Ovary (tissue), 9 donors: ENCODE results near the gene CDH18. TPM values are rescaled to one million over a fixed set of nuclear protein-coding genes. Genes with fewer than 3 reads are reported as not detected.

ENCODE experiments used
- DNase-seq, 5 donors: peaks; one replicate each; pipeline ENCODE4 v3.0.0-alpha.2; 2019 to 2020
- H3K27ac ChIP-seq, 2 donors: fragments of 200-600 bp; one replicate each; pipeline versions ENCODE4 v1.5.1 to v1.8.0; 2019 to 2022
- H3K27me3 ChIP-seq: fragments of 200-600 bp; one replicate; pipeline ENCODE4 v1.8.0; 2022
- H3K36me3 ChIP-seq: fragments of 200-600 bp; sonication (generic); one replicate; pipeline ENCODE4 v1.5.1; 2019
- H3K4me1 ChIP-seq: one replicate; pipeline ENCODE4 v1.8.1; 2013; ENCODE audit warnings: mild to moderate bottlenecking, moderate library complexity; ENCODE audit not compliant: insufficient read depth
- H3K4me3 ChIP-seq: fragments of 200-600 bp; sonication (generic); one replicate; pipeline ENCODE4 v1.5.1; 2017
- H3K9me3 ChIP-seq, 2 donors: fragments of 200-600 bp in 1 of 2; sonication (generic) in 1 of 2; one replicate each; pipeline versions ENCODE4 v1.5.1 to v1.8.1; 2013 to 2019; ENCODE audit warnings: mild to moderate bottlenecking in 1 of 2, moderate library complexity in 1 of 2
- CTCF ChIP-seq, 3 donors: fragments of 450-650 bp in 2 of 3; fragments of 200-600 bp in 1 of 3; IDR thresholded peaks; one replicate each; pipeline versions ENCODE4 v1.5.1 to v1.8.0; 2016 to 2022; ENCODE audit warnings: antibody characterized with exemption in 3 of 3, mild to moderate bottlenecking in 1 of 3
- EP300 ChIP-seq: sonication (generic); formaldehyde crosslinking; IDR thresholded peaks from one replicate; pipeline ENCODE4 v1.6.1; 2017; ENCODE audit warnings: antibody characterized with exemption
- POLR2A ChIP-seq: fragments of 450-650 bp; IDR thresholded peaks from one replicate; pipeline ENCODE4 v1.6.1; 2017; ENCODE audit warnings: antibody characterized with exemption, mild to moderate bottlenecking, moderate library complexity
- WGBS, 3 donors: extraction: QIAGEN DNeasy Blood & Tissue Kit in 1 of 3; methylation state at CpG; one replicate each; pipeline versions ENCODE4 v1.1.5 to v1.1.7; 2013 to 2017; 5-methylcytosine and 5-hydroxymethylcytosine counted together
- intact Hi-C, 4 donors: fragments of 100-400 bp; cut with DNase I; formaldehyde crosslinking; loops; one replicate each; pipeline versions ENCODE4 v1.11.0 to v1.15.1; 2022 to 2023
- polyA plus RNA-seq, 2 donors: library from polyadenylated mRNA; stranded (reverse); fragments of 200-250 nt in 1 of 2; fragments of 350-450 nt in 1 of 2; fragmentation: Illumina TruSeq in 1 of 2; extraction: RNeasy Lipid Tissue Mini Kit (QIAGEN cat#74804) in 1 of 2; gene quantifications; one replicate each; pipeline ENCODE4 v1.2.3, GENCODE V29; 2013 to 2014
- total RNA-seq, 7 donors: library from RNA; depleted of rRNA in 2 of 7; stranded (reverse); fragments of >200 nt in 2 of 7; fragmentation: NEBNext Ultra II Directional in 3 of 7; extraction: Animal tissue kit (Norgen Biotek cat#: 25700) in 3 of 7; gene quantifications; one replicate each; pipeline versions ENCODE4 v1.1.0 to v1.2.4, GENCODE V29; 2016 to 2023
- donor health status: DM: no; HTN: no; CAD: no; lungs with moderate emphysema.
- donor health status: DM: no; HTN: no; CAD: no.
- donor health status: Bipolar disorder and iron deficiency.
- donor health status: DM: yes; HTN: yes; CAD: no.
- donor health status: DM: no; HTN: no; CAD: no.
- donor health status: DM: yes; HTN: yes; CAD: no.

CDH18 gene
- total and polyA plus RNA-seq, 9 donors, result 0.06 to 0.27 TPM; not detected in 7

GRCh38 chr5:19616701-19617215, 371.2 kb downstream of the CDH18 start:
- TF ChIP-seq POLR2A, result no peak
- no peak for TF ChIP-seq EP300
- Histone ChIP-seq H3K9me3 (no peaks in the 10 kb centered on the region), H3K36me3 (no peaks in the 10 kb centered on the region), H3K27ac (no peak overlapping the region), H3K4me1 (no peaks in the 10 kb centered on the region), H3K27me3 (no peaks in the 10 kb centered on the region), H3K4me3 (no peak overlapping the region)
- DNase-seq, result no peak
- intact Hi-C loops, result no loop called here
- 72 to 82% (median 76%) methylated on average over 4 of the region's 4 CpGs for WGBS, 3 donors

- WGBS, 3 donors, result 66 to 83% (median 78%) methylated on average over 1 of the region's 1 CpG
- no peaks in the 10 kb centered on the region for H3K36me3 ChIP-seq
- H3K27ac ChIP-seq, result no peak overlapping the region
- DNase-seq, result no peak
- TF ChIP-seq CTCF (IDR thresholded peaks at IDR 0.05) (no peak), EP300 (no peak), POLR2A (no peak)
- intact Hi-C loops, result no loop called here
- H3K4me1 ChIP-seq, result no peaks in the 10 kb centered on the region
- no peaks in the 10 kb centered on the region for H3K27me3 ChIP-seq
- H3K9me3 ChIP-seq, result no peaks in the 10 kb centered on the region
- no peak overlapping the region for H3K4me3 ChIP-seq
Measured at GRCh38 chr5:19615661-19616060, 372.3 kb downstream of the CDH18 start.

GRCh38 chr5:19615071-19615470, 372.9 kb downstream of the CDH18 start:
- 63 to 67% (median 64%) methylated on average over 4 of the region's 4 CpGs for WGBS, 3 donors
- H3K27me3 ChIP-seq, result no peaks in the 10 kb centered on the region
- TF ChIP-seq CTCF (IDR thresholded peaks at IDR 0.05), result no peak
- TF ChIP-seq EP300, result no peak
- no peaks in the 10 kb centered on the region for H3K36me3 ChIP-seq
- H3K4me1 ChIP-seq, result no peaks in the 10 kb centered on the region
- intact Hi-C loops, result no loop called here
- H3K9me3 ChIP-seq, result no peaks in the 10 kb centered on the region
- H3K4me3 ChIP-seq, result no peak overlapping the region
- no peak for DNase-seq
- H3K27ac ChIP-seq, result no peak overlapping the region

- TF ChIP-seq POLR2A, result no peak
- TF ChIP-seq CTCF (IDR thresholded peaks at IDR 0.05), result no peak
- TF ChIP-seq EP300, result no peak
- Histone ChIP-seq H3K27me3 (no peaks in the 10 kb centered on the region), H3K4me3 (no peak overlapping the region), H3K27ac (no peak overlapping the region), H3K36me3 (no peaks in the 10 kb centered on the region), H3K9me3 (no peaks in the 10 kb centered on the region), H3K4me1 (no peaks in the 10 kb centered on the region)
- no peak for DNase-seq
- intact Hi-C loops, result no loop called here
- WGBS, 3 donors, result 4 to 11% (median 10%) methylated on average over 1 of the region's 1 CpG
Measured at GRCh38 chr5:19608444-19609002, 379.5 kb downstream of the CDH18 start.

GRCh38 chr5:19605846-19606407, 382.1 kb downstream of the CDH18 start:
- Histone ChIP-seq H3K4me3 (no peak overlapping the region), H3K9me3 (peaks cover 0 to 3% of the 10 kb centered on the region in 2 donors), H3K36me3 (no peaks in the 10 kb centered on the region), H3K27me3 (no peaks in the 10 kb centered on the region), H3K4me1 (no peaks in the 10 kb centered on the region), H3K27ac (no peak overlapping the region)
- 82 to 92% (median 91%) methylated on average over 3 of the region's 3 CpGs for WGBS, 3 donors
- intact Hi-C loops, result no loop called here
- DNase-seq, result no peak
- TF ChIP-seq EP300, result no peak
- no peak for TF ChIP-seq CTCF (IDR thresholded peaks at IDR 0.05)
- TF ChIP-seq POLR2A, result no peak
